ENCODE data around the gene MAP2. TPM values are rescaled to one million over a fixed set of nuclear protein-coding genes. Genes with fewer than 3 reads are reported as not detected.

Gene MAP2
- total and polyA plus RNA-seq, 11 donors: 3.2 to 19.3 (median 8.9) TPM

DNA sequence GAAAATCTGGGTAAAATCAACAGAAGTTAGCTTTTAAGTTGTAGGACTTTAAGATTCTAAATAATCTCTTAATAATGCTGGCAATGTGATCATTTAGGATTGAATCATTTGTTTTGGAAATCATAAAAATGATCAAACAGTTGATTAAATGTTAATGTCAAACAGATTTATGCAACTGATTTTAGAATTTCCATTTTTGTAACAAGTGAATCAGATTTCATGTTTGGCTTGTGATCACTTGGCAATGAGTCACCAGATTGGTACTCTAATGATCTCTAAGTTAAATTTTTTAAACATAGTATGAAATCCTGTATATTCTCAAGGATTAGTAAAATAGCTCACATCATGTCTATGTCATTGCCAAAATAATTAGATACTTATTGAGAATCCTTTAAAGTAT lies 297.6 kb downstream of the MAP2 start:
- intact Hi-C loops (cut with DNase I): no loop called here
- ATAC-seq: no peak
- DNase-seq: no peak

DNA sequence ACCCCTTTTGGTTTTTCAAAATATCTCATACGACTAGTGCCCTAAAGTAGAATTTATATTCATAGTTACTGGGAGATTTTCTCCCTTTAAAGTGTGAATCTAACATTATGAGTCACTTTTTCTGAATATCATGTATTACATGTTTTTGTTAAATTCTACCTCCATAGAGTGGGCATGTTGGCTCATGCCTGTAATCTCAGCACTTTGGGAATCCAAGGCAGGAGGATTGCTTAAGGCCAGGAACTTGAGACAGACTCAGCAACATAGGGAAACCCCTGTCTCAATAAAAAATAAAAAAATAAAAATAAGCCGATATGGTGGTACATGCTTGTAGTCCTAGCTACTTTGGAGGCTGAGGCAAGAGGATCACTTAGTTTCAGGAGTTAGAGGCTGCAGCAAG lies 302.5 kb downstream of the MAP2 start:
- H3K27ac ChIP-seq: no peak overlapping the region
- H3K9me3 ChIP-seq: no peaks in the 10 kb centered on the region
- no peak for DNase-seq
- 93 to 97% (median 97%) methylated on average over 2 of the region's 2 CpGs for WGBS, 4 donors
- H3K27me3 ChIP-seq: no peaks in the 10 kb centered on the region
- no peak for ATAC-seq
- peaks cover 0 to 15% (median 0%) of the 10 kb centered on the region in 9 donors for H3K36me3 ChIP-seq
- no peaks in the 10 kb centered on the region for H3K4me1 ChIP-seq
- TF ChIP-seq, protein P1, sequence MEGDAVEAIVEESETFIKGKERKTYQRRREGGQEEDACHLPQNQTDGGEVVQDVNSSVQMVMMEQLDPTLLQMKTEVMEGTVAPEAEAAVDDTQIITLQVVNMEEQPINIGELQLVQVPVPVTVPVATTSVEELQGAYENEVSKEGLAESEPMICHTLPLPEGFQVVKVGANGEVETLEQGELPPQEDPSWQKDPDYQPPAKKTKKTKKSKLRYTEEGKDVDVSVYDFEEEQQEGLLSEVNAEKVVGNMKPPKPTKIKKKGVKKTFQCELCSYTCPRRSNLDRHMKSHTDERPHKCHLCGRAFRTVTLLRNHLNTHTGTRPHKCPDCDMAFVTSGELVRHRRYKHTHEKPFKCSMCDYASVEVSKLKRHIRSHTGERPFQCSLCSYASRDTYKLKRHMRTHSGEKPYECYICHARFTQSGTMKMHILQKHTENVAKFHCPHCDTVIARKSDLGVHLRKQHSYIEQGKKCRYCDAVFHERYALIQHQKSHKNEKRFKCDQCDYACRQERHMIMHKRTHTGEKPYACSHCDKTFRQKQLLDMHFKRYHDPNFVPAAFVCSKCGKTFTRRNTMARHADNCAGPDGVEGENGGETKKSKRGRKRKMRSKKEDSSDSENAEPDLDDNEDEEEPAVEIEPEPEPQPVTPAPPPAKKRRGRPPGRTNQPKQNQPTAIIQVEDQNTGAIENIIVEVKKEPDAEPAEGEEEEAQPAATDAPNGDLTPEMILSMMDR (IDR thresholded peaks at IDR 0.05): no peak
- TF ChIP-seq POLR2A (IDR thresholded peaks at IDR 0.05): no peak
- no peak overlapping the region for H3K4me3 ChIP-seq
- intact Hi-C loops (cut with DNase I): no loop called here

More for the DNA sequence above, 297.6 kb downstream of the MAP2 start:
- no peak overlapping the region for H3K4me3 ChIP-seq
- no peak overlapping the region for H3K27ac ChIP-seq
- no peaks in the 10 kb centered on the region for H3K4me1 ChIP-seq
- H3K9me3 ChIP-seq: no peaks in the 10 kb centered on the region
- TF ChIP-seq POLR2A (IDR thresholded peaks at IDR 0.05): no peak
- TF ChIP-seq, protein P1 (IDR thresholded peaks at IDR 0.05): no peak
- peaks cover 0 to 8% (median 0%) of the 10 kb centered on the region in 9 donors for H3K36me3 ChIP-seq
- no peaks in the 10 kb centered on the region for H3K27me3 ChIP-seq

DNA sequence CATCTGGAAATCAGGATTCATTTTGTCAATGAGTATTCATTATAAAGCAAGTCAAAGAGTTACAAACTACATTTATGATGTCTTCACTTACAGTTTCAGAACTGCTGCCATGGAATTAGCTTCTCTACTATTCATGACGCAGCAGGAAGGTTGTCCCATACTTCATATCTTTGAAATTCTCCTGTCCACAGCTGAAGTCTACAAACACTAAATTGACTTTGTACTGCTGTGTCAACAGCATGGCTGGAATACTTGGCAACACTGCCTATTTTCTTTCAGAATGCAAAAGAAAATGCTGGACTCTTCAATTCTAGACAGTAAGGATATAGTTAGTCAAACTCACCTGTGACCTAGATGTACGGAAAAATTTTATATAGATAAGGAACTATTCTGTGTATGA lies 303.2 kb downstream of the MAP2 start:
- Histone ChIP-seq H3K36me3 (peaks cover 0 to 18% (median 0%) of the 10 kb centered on the region in 9 donors), H3K27me3 (no peaks in the 10 kb centered on the region), H3K4me1 (no peaks in the 10 kb centered on the region), H3K9me3 (no peaks in the 10 kb centered on the region), H3K4me3 (no peak overlapping the region), H3K27ac (no peak overlapping the region)
- WGBS, 4 donors: 83 to 94% (median 90%) methylated on average over 2 of the region's 2 CpGs
- DNase-seq (no peak), ATAC-seq (no peak)
- intact Hi-C loops (cut with DNase I): no loop called here
- no peak for TF ChIP-seq POLR2A (IDR thresholded peaks at IDR 0.05)
- TF ChIP-seq, protein P1 (IDR thresholded peaks at IDR 0.05): no peak

DNA sequence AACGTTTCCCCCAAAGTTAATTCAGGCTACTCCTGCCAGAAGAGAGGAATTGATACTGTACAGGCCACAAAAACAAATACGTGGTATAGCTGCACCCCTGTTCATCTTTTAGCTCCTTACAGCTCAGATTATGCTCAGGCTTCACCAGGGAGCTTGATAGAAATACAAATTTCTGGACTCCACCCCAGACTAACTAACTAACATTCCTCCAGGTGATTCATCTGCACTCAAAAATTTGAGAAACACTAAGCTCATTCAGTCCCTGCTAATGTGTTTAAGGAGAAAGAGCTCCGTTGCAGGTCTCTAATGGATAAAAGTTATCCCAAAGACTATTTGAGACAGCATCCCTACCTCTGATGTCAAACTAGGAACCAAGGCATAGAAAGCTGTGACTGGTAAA lies 311.0 kb downstream of the MAP2 start:
- no peak overlapping the region for H3K27ac ChIP-seq
- ATAC-seq (no peak), DNase-seq (no peak)
- H3K4me1 ChIP-seq: no peaks in the 10 kb centered on the region
- H3K9me3 ChIP-seq: no peaks in the 10 kb centered on the region
- TF ChIP-seq, protein P1 (IDR thresholded peaks at IDR 0.05): no peak
- TF ChIP-seq POLR2A (IDR thresholded peaks at IDR 0.05): no peak
- H3K36me3 ChIP-seq: peaks cover 0 to 19% (median 0%) of the 10 kb centered on the region in 9 donors
- intact Hi-C loops (cut with DNase I): no loop called here
- no peaks in the 10 kb centered on the region for H3K27me3 ChIP-seq
- WGBS, 4 donors: 70 to 82% (median 73%) methylated on average over 3 of the region's 3 CpGs
- no peak overlapping the region for H3K4me3 ChIP-seq

Data from heart left ventricle (tissue), 16 donors.